Measurements from ENCODE around the gene CELSR1. TPM values are rescaled to one million over a fixed set of nuclear protein-coding genes. Genes with fewer than 3 reads are reported as not detected.

CELSR1 gene
- total and polyA plus RNA-seq, 2 of the 13 experiments (the other 11 are each of a cell fraction or from before 2014, with no cell fraction given) = 0.78 to 1.8 TPM

- TF ChIP-seq AFF4 (CRISPR knock-in tag; IDR thresholded peaks at IDR 0.05) (no peak), CAMTA2 (CRISPR knock-in tag; IDR thresholded peaks at IDR 0.05; ENCODE audit: borderline replicate concordance) (no peak), RARA (CRISPR knock-in tag; IDR thresholded peaks at IDR 0.05) (peak; percentile 71; the same call in 1 of the 2 replicates), SNAI1 (CRISPR knock-in tag; IDR thresholded peaks at IDR 0.05; ENCODE audit: borderline replicate concordance) (0 out of 2 replicates have a peak, but pooled peaks have one; percentile 41), ZNF644 (CRISPR knock-in tag; IDR thresholded peaks at IDR 0.05; ENCODE audit: low read depth) (peak; percentile 47; the same call in 1 of the 2 replicates), ZNF513 (CRISPR knock-in tag; conservative IDR thresholded peaks at IDR 0.05) (no peak), ZNF232 (CRISPR knock-in tag; IDR thresholded peaks at IDR 0.05; ENCODE audit: borderline replicate concordance) (no peak), KLF9 (CRISPR knock-in tag; IDR thresholded peaks at IDR 0.05; ENCODE audit: low read depth) (0 out of 2 replicates have a peak, but pooled peaks have one; percentile 46), ARHGAP35 (CRISPR knock-in tag; IDR thresholded peaks at IDR 0.05; ENCODE audit: borderline replicate concordance) (no peak), ZNF121 (CRISPR knock-in tag; IDR thresholded peaks at IDR 0.05) (peak; percentile 62; the same call in 1 of the 2 replicates), JUND (CRISPR knock-in tag; IDR thresholded peaks at IDR 0.05) (peak; percentile 97), ZNF574 (CRISPR knock-in tag; IDR thresholded peaks at IDR 0.05) (no peak; the same call in 1 of the 2 replicates), SIX1 (CRISPR knock-in tag; IDR thresholded peaks at IDR 0.05; ENCODE audit: borderline replicate concordance) (no peak), FOSL2 (CRISPR knock-in tag; IDR thresholded peaks at IDR 0.05) (peak; percentile 99), ZFP36 (IDR thresholded peaks at IDR 0.05; ENCODE audit: borderline replicate concordance, low read depth, low read length, partially characterized antibody) (no peak), ZNF792 (CRISPR knock-in tag; IDR thresholded peaks at IDR 0.05) (0 out of 2 replicates have a peak, but pooled peaks have one; percentile 35), HNRNPLL (IDR thresholded peaks at IDR 0.05; ENCODE audit: low read depth, low read length, poor library complexity, severe bottlenecking) (peak; percentile 9), THRA (CRISPR knock-in tag; IDR thresholded peaks at IDR 0.05; ENCODE audit: borderline replicate concordance) (peak; percentile 39; the same call in 1 of the 2 replicates), SYNCRIP (IDR thresholded peaks at IDR 0.05; ENCODE audit: insufficient read depth, low read depth, low read length) (no peak)
These were observed 37.8 kb upstream of the CELSR1 start (continued) for GRCh38 chr22:46574993-46575910.
